ENCODE measurements around the gene CMTM8. TPM values are rescaled to one million over a fixed set of nuclear protein-coding genes. Genes with fewer than 3 reads are reported as not detected.

The CMTM8 gene
- total and polyA plus RNA-seq, 2 donors, result 4.1 to 16.2 TPM

DNA sequence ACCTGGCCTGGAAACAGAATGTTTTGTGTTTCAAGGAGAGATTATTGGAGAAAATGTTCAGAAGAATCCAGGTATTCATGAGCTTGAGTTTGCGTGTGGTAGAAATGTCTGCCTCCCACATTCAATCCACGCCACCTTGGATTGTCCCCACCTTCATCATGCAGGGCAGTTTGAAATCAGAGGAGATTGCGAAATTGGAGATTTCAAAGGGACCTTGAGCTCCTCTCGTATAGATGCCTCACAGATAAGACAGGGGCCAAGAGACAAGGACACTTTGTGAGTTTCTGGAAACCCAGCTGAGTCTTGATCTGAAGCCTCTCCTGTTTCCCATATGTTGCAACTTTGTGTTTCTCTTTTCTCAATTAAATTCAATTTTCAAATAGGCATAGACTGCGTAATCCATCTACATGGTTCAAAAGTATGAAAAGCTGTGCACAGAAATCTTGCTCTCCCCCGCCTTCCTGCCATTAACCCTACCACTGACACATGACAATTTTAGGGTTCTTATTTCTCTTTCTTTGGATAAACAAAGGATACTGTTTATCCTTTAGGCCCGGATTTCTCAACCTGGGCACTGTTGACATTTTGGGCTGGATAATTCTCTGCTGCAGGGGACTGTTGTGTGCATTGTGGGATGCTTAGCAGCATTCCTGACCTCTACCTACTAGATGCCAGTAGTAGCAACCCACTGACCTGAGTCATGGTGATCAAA lies 53.8 kb downstream of the CMTM8 start:
- no peak overlapping the region for H3K27ac ChIP-seq (ENCODE audit: low read depth in 1 of 2, low read length in 1 of 2)
- no peak for DNase-seq (ENCODE audit: low read depth in 6 of 9, low spot score in 9 of 9)
- H3K4me1 ChIP-seq (ENCODE audit: control insufficient read depth in 2 of 2, insufficient read depth in 2 of 2, low read length in 2 of 2), result peaks cover 10 to 19% of the 10 kb centered on the region in 2 donors
- WGBS, result 91% methylated on average over 7 of the region's 7 CpGs
- H3K27me3 ChIP-seq (ENCODE audit: control insufficient read depth in 2 of 2, insufficient read depth in 1 of 2, low read length in 1 of 2), result no peaks in the 10 kb centered on the region
- H3K4me3 ChIP-seq (ENCODE audit: low read length in 2 of 2), result no peak overlapping the region
- H3K36me3 ChIP-seq (ENCODE audit: control insufficient read depth in 2 of 2, insufficient read depth in 2 of 2, low read length in 1 of 2), result no peaks in the 10 kb centered on the region
- no peaks in the 10 kb centered on the region for H3K9me3 ChIP-seq (ENCODE audit: control insufficient read depth in 2 of 2, insufficient read depth in 1 of 2, low read length in 1 of 2)

DNA sequence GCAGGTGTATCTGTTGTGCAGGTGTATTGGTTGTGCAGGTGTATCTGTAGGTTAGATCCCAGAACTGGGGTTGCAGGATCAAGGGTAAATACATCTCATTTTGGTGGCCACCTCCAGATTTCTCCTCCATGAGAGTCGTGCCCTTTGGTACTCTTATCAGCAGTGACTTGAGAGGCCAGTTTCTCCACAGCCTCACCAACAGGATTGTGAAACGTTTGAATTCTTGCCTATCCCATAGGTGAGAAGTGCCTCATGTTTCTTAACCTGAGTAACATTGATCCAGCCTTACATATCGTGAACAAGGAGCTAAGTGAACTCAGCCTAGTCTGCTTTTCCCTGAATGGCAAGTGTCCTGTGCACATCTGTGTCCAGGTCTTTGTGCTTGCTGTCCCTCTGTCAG lies 55.4 kb downstream of the CMTM8 start:
- WGBS, result 95% methylated on average over 3 of the region's 3 CpGs

DNA sequence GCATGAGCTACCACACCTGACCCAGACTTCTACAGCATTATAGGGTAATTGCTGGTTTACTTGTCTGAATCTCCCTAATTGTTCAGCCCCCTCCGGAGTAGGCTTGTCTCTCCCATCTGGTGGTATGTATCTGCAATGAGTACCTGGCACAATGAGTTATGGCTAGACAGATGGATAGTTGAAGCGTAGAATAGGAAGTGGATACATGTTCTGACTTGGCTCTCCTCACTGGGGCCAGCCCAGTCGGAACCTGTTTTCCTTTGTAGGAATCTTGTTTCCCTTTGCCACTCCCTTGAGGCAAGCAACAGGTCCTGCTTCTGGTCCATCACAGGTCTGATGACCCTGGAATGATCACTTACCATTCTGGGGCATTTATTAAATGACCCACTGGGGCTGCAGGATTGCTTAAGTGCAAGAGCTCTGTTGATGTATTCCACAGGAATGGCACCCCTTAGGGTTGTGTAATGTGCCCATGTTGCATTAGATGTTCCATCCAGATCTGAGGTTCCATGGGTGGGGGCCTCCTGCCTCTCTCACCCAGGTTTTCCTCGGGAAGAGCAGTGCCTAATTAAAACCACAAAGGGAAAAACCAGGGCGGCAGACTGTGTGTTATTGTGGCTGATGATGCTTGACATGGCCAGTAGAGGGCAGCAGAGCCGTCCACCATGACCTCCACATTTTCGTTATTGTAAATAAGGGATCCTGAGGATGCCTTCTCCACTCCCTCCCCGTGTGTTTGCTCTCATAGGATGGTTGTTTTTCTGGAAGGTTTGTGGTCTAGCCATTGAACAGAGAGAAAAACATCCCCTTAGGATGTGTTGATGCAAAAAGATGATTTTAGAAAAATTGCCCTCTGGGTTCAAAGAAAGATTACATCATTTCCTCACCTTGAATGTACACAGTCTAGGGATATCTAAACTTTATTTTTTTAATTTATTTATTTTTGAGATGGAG lies 58.0 kb downstream of the CMTM8 start:
- WGBS, result 36% methylated on average over 8 of the region's 8 CpGs
- Histone ChIP-seq H3K36me3 (ENCODE audit: control insufficient read depth in 2 of 2, insufficient read depth in 2 of 2, low read length in 1 of 2) (no peaks in the 10 kb centered on the region), H3K27ac (ENCODE audit: low read depth in 1 of 2, low read length in 1 of 2) (peak overlapping the region in 1 of 2 donors; percentile 15), H3K4me3 (ENCODE audit: low read length in 2 of 2) (no peak overlapping the region), H3K9me3 (ENCODE audit: control insufficient read depth in 2 of 2, insufficient read depth in 1 of 2, low read length in 1 of 2) (no peaks in the 10 kb centered on the region), H3K4me1 (ENCODE audit: control insufficient read depth in 2 of 2, insufficient read depth in 2 of 2, low read length in 2 of 2) (peaks cover 19 to 25% of the 10 kb centered on the region in 2 donors), H3K27me3 (ENCODE audit: control insufficient read depth in 2 of 2, insufficient read depth in 1 of 2, low read length in 1 of 2) (no peaks in the 10 kb centered on the region)
- DNase-seq (ENCODE audit: low read depth in 6 of 9, low spot score in 9 of 9), result peak in 7 of 9 donors; percentile 50 to 83 (median 76)

More for the DNA sequence above, 55.4 kb downstream of the CMTM8 start:
- H3K4me1 ChIP-seq (ENCODE audit: control insufficient read depth in 2 of 2, insufficient read depth in 2 of 2, low read length in 2 of 2), result peaks cover 16 to 23% of the 10 kb centered on the region in 2 donors
- H3K27ac ChIP-seq (ENCODE audit: low read depth in 1 of 2, low read length in 1 of 2), result no peak overlapping the region
- DNase-seq (ENCODE audit: low read depth in 6 of 9, low spot score in 9 of 9), result no peak
- H3K4me3 ChIP-seq (ENCODE audit: low read length in 2 of 2), result no peak overlapping the region
- H3K9me3 ChIP-seq (ENCODE audit: control insufficient read depth in 2 of 2, insufficient read depth in 1 of 2, low read length in 1 of 2), result no peaks in the 10 kb centered on the region
- H3K27me3 ChIP-seq (ENCODE audit: control insufficient read depth in 2 of 2, insufficient read depth in 1 of 2, low read length in 1 of 2), result no peaks in the 10 kb centered on the region
- H3K36me3 ChIP-seq (ENCODE audit: control insufficient read depth in 2 of 2, insufficient read depth in 2 of 2, low read length in 1 of 2), result no peaks in the 10 kb centered on the region

DNA sequence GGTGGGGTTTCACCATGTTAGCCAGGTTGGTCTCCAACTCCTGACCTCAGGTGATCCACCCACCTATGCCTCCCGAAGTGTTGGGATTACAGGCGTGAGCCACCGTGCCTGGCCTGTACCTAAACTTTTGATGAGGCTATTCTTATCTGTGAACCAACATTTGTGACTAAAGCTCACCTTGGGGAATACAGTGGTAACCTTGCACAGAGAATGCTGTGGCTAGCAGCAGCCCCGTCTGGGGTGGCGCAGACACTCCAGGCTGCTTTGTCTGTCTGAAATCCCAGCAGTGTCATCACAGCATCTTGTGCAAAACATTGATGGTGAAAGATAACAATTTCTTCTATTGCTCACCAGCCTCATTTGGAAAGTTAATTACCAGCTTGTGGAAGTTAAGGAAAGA lies 58.9 kb downstream of the CMTM8 start:
- Histone ChIP-seq H3K27me3 (ENCODE audit: control insufficient read depth in 2 of 2, insufficient read depth in 1 of 2, low read length in 1 of 2) (no peaks in the 10 kb centered on the region), H3K36me3 (ENCODE audit: control insufficient read depth in 2 of 2, insufficient read depth in 2 of 2, low read length in 1 of 2) (no peaks in the 10 kb centered on the region), H3K4me3 (ENCODE audit: low read length in 2 of 2) (no peak overlapping the region), H3K27ac (ENCODE audit: low read depth in 1 of 2, low read length in 1 of 2) (peak overlapping the region in 1 of 2 donors; percentile 46), H3K9me3 (ENCODE audit: control insufficient read depth in 2 of 2, insufficient read depth in 1 of 2, low read length in 1 of 2) (no peaks in the 10 kb centered on the region), H3K4me1 (ENCODE audit: control insufficient read depth in 2 of 2, insufficient read depth in 2 of 2, low read length in 2 of 2) (peaks cover 27 to 32% of the 10 kb centered on the region in 2 donors)
- no peak for DNase-seq (ENCODE audit: low read depth in 6 of 9, low spot score in 9 of 9)
- 78% methylated on average over 5 of the region's 5 CpGs for WGBS

DNA sequence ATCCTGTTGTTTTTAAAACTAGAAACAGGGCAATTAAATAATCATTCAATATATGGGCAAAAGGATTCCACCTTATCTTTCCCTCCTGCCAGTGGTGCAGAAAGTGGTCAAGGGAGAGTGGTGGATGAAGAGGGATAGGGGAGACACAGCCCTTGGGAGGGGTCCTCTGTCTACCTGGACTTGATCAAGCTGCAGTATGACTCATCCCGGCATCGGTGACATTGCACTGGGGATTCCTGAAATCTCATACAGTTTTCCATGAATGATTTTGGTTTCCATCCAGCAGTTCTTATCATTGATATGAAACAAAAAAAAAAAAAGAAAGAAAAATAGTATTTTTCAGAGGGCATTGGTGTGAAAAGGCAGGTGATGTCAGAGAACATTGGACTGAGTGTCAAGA lies 62.9 kb downstream of the CMTM8 start:
- H3K4me1 ChIP-seq (ENCODE audit: control insufficient read depth in 2 of 2, insufficient read depth in 2 of 2, low read length in 2 of 2), result peaks cover 50 to 55% of the 10 kb centered on the region in 2 donors
- no peaks in the 10 kb centered on the region for H3K36me3 ChIP-seq (ENCODE audit: control insufficient read depth in 2 of 2, insufficient read depth in 2 of 2, low read length in 1 of 2)
- no peaks in the 10 kb centered on the region for H3K9me3 ChIP-seq (ENCODE audit: control insufficient read depth in 2 of 2, insufficient read depth in 1 of 2, low read length in 1 of 2)
- peak overlapping the region in 1 of 2 donors; percentile 26 for H3K27ac ChIP-seq (ENCODE audit: low read depth in 1 of 2, low read length in 1 of 2)
- WGBS, result 95% methylated on average over 2 of the region's 2 CpGs
- no peak for DNase-seq (ENCODE audit: low read depth in 6 of 9, low spot score in 9 of 9)
- no peaks in the 10 kb centered on the region for H3K27me3 ChIP-seq (ENCODE audit: control insufficient read depth in 2 of 2, insufficient read depth in 1 of 2, low read length in 1 of 2)
- no peak overlapping the region for H3K4me3 ChIP-seq (ENCODE audit: low read length in 2 of 2)

DNA sequence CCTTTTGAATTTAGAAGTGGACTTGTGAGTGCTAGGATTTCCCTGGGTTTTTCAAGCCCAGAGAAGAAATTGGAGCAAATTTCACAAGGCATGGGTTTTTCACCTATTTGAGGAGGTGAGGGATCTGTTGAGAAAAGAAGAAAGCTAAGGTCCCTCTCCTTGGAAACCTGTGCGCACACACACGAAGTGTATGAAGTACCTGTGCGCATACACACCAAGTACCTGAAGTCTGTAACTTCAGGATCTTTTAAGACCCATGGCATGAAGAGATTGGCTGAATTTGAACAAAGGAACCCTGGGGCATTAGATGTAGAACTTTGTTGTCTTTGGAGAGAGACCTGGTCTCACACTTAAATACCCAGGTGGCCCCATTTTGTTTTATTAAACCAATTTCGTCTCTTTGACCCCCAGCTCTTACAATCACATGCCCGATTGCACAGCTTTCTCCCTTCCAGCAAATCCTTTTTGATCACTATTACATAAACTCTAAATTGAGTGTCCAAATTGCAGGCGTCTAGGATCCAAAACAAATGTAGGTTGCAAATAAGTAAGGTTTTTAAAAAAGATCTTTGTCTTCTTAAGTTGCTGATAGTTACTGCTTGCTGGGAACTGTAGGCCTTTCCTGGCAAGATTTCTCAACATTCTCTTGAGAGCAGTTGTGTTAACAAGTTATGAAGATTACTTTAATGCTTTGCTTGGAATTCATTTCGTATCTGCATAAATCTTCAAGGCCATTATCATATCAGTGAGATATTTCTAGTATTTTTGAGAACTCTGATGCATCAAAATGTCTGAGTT lies 64.3 kb downstream of the CMTM8 start:
- no peaks in the 10 kb centered on the region for H3K9me3 ChIP-seq (ENCODE audit: control insufficient read depth in 2 of 2, insufficient read depth in 1 of 2, low read length in 1 of 2)
- H3K4me3 ChIP-seq (ENCODE audit: low read length in 2 of 2), result peak overlapping the region in 1 of 2 donors; percentile 16
- H3K36me3 ChIP-seq (ENCODE audit: control insufficient read depth in 2 of 2, insufficient read depth in 2 of 2, low read length in 1 of 2), result no peaks in the 10 kb centered on the region
- H3K27ac ChIP-seq (ENCODE audit: low read depth in 1 of 2, low read length in 1 of 2), result peak overlapping the region; percentile 88 to 89
- H3K27me3 ChIP-seq (ENCODE audit: control insufficient read depth in 2 of 2, insufficient read depth in 1 of 2, low read length in 1 of 2), result no peaks in the 10 kb centered on the region
- 75% methylated on average over 7 of the region's 7 CpGs for WGBS
- peak in 2 of 9 donors; percentile 27 to 37 for DNase-seq (ENCODE audit: low read depth in 6 of 9, low spot score in 9 of 9)
- H3K4me1 ChIP-seq (ENCODE audit: control insufficient read depth in 2 of 2, insufficient read depth in 2 of 2, low read length in 2 of 2), result peaks cover 40 to 42% of the 10 kb centered on the region in 2 donors

DNA sequence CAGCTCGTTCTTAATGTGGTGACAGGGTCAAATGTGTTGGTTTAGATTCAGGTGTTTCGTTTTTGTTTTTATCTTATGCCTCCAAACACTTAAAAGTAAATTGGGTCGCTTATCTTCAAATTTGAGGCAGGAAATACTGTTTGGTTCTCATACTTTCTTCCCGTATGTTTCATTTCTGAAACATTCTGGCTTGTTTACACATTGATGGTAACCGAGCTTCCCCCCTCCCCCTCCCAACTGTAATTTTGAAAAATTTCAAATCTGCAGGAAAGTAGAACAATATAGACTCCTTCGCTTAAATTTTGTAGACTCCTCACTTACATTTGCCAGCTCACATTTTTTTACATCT lies 64.9 kb downstream of the CMTM8 start:
- Histone ChIP-seq H3K27me3 (ENCODE audit: control insufficient read depth in 2 of 2, insufficient read depth in 1 of 2, low read length in 1 of 2) (no peaks in the 10 kb centered on the region), H3K27ac (ENCODE audit: low read depth in 1 of 2, low read length in 1 of 2) (peak overlapping the region; percentile 88 to 89), H3K9me3 (ENCODE audit: control insufficient read depth in 2 of 2, insufficient read depth in 1 of 2, low read length in 1 of 2) (no peaks in the 10 kb centered on the region), H3K4me1 (ENCODE audit: control insufficient read depth in 2 of 2, insufficient read depth in 2 of 2, low read length in 2 of 2) (peaks cover 40% of the 10 kb centered on the region in 2 donors), H3K36me3 (ENCODE audit: control insufficient read depth in 2 of 2, insufficient read depth in 2 of 2, low read length in 1 of 2) (no peaks in the 10 kb centered on the region), H3K4me3 (ENCODE audit: low read length in 2 of 2) (peak overlapping the region in 1 of 2 donors; percentile 16)
- DNase-seq (ENCODE audit: low read depth in 6 of 9, low spot score in 9 of 9), result peak; percentile 65 to 87 (median 71)
- 6% methylated on average over 6 of the region's 6 CpGs for WGBS

DNA sequence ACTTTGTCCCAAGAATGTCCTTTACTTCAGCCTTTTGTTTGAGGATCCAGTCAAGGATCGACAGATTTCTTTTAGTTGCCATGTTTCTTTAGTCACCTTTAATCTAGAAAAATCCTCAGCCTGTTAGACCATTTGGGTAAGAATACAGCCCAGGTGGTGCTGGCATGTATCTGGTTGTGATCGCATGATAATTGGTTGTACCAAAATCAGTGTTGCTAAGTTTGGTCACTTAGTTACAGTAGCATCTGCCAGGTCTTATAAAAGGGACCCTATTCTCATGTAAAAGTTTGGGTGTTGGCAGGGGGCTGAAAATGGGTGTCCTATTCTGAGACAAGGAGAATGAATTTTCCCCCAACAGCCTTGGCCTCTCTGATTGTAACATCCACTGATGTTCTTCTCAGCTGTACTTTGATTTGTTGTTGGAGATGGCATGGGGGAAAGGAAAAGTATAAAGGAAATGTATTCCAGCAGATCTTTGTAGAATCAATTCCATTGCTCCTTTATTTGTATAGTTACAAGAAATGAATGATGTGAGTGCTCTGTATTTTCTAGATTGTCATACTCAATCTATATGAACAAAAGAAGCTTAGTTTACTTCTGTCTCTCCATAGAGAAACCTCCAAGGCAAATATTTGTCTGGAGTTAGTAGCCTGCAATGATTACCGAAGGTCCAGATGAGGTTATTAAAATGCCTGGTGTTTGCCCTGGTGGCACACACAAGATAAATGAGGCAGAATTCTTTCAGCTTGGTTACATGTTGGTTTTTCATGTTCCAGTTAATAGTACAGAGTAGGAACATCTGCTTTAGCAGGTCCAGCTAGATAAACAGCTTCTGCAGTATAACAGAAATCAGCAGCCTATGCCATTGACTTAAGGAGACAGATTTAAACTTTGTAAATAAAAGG lies 65.7 kb downstream of the CMTM8 start:
- DNase-seq (ENCODE audit: low read depth in 6 of 9, low spot score in 9 of 9), result peak in 1 of 9 donors; percentile 42
- Histone ChIP-seq H3K9me3 (ENCODE audit: control insufficient read depth in 2 of 2, insufficient read depth in 1 of 2, low read length in 1 of 2) (no peaks in the 10 kb centered on the region), H3K4me1 (ENCODE audit: control insufficient read depth in 2 of 2, insufficient read depth in 2 of 2, low read length in 2 of 2) (peaks cover 40% of the 10 kb centered on the region in 2 donors), H3K27me3 (ENCODE audit: control insufficient read depth in 2 of 2, insufficient read depth in 1 of 2, low read length in 1 of 2) (no peaks in the 10 kb centered on the region), H3K27ac (ENCODE audit: low read depth in 1 of 2, low read length in 1 of 2) (peak overlapping the region; percentile 19 to 89), H3K36me3 (ENCODE audit: control insufficient read depth in 2 of 2, insufficient read depth in 2 of 2, low read length in 1 of 2) (no peaks in the 10 kb centered on the region), H3K4me3 (ENCODE audit: low read length in 2 of 2) (no peak overlapping the region)
- WGBS, result 92% methylated on average over 3 of the region's 3 CpGs
